OCI-LY3 (cell line): ENCODE results near the gene SERPINI1.

Experiments used
- H2AFZ ChIP-seq: fragments of 200-600, 300-600 bp; shearing (Covaris generic); 2 replicates; pipeline ENCODE4 v1.6.0; 2014; ENCODE audit warnings: antibody characterized with exemption, low read depth, low read length
- H3K27ac ChIP-seq: fragments of 200-600, 300-600 bp; sonication (generic); 2 replicates; pipeline ENCODE4 v1.5.1; 2014; ENCODE audit warnings: mild to moderate bottlenecking, low read length, moderate library complexity, mixed read lengths
- H3K27me3 ChIP-seq: fragments of 200-600, 300-600 bp; sonication (generic); 2 replicates; pipeline ENCODE4 v1.6.1; 2014; ENCODE audit warnings: low read depth, low read length, mixed read lengths
- H3K36me3 ChIP-seq: fragments of 200-600, 300-600 bp; sonication (generic); replicated peaks from 2 replicates; pipeline ENCODE3; 2014; ENCODE audit warnings: low read depth, low read length, mixed read lengths
- H3K4me1 ChIP-seq: fragments of 300-600, 200-600 bp; sonication (generic); 2 replicates; pipeline ENCODE4 v1.6.1; 2014; ENCODE audit warnings: low read length, mixed read lengths
- H3K4me2 ChIP-seq: fragments of 200-600, 300-600 bp; sonication (generic); 2 replicates; pipeline ENCODE4 v1.6.1; 2014; ENCODE audit warnings: low read length, mixed read lengths
- H3K4me3 ChIP-seq: fragments of 300-600, 200-600 bp; sonication (generic); 2 replicates; pipeline ENCODE4 v1.5.1; 2014; ENCODE audit warnings: antibody characterized with exemption, mild to moderate bottlenecking, low read length, moderate library complexity
- H3K79me2 ChIP-seq: fragments of 300-600, 200-600 bp; shearing (Covaris generic); 2 replicates; pipeline ENCODE4 v1.6.1; 2014; ENCODE audit warnings: mild to moderate bottlenecking, low read length, mixed read lengths
- H3K9ac ChIP-seq: fragments of 300-600, 200-600 bp; shearing (Covaris generic); 2 replicates; pipeline ENCODE4 v1.6.0; 2014; ENCODE audit warnings: mild to moderate bottlenecking, low read length, moderate library complexity
- H3K9me3 ChIP-seq: fragments of 200-600, 300-600 bp; shearing (Covaris generic); 2 replicates; pipeline ENCODE4 v1.6.1; 2014; ENCODE audit warnings: low read length, mixed read lengths; ENCODE audit not compliant: insufficient read depth
- H4K20me1 ChIP-seq: fragments of 200-600, 300-600 bp; sonication (generic); 2 replicates; pipeline ENCODE4 v1.6.1; 2016; ENCODE audit warnings: low read length, mixed read lengths; ENCODE audit not compliant: insufficient read depth
- EZH2phosphoT487 ChIP-seq: fragments of 200-600 bp; shearing (Covaris generic); IDR thresholded peaks from 2 replicates; pipeline ENCODE4 v1.6.1; 2018; ENCODE audit warnings: antibody characterized with exemption, mixed run types, low read depth
- TF ChIP-seq, protein P1 (sequence below): fragments of 200-600, 300-600 bp; sonication (generic); IDR thresholded peaks from 2 replicates; pipeline ENCODE4 v1.5.1; 2014; ENCODE audit warnings: antibody characterized with exemption, low read length, low read depth

Gene SERPINI1

DNA sequence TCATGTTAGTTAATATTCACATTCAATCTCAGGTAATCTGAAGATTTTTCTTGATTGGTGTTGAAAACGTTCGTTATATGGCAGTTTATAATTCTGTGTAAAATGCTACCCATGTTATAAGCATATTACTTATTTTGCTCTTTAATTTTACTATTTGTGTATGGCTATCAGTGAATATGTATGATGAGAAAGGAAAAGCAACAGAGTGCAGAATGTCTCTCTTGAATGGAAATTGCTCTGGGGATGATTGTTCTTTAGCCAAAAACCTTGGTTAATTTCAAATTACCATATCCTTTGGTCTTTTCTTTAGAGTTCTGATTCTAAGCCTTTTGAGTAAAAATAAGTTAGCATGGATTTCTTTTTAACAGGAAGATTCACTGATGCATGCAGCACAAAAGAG is 2.5 kb downstream of the SERPINI1 start:
- no peak overlapping the region for H3K4me3 ChIP-seq
- H3K9ac ChIP-seq = no peak overlapping the region
- H3K27ac ChIP-seq = no peak overlapping the region
- no peak overlapping the region for H2AFZ ChIP-seq
- TF ChIP-seq, protein P1, sequence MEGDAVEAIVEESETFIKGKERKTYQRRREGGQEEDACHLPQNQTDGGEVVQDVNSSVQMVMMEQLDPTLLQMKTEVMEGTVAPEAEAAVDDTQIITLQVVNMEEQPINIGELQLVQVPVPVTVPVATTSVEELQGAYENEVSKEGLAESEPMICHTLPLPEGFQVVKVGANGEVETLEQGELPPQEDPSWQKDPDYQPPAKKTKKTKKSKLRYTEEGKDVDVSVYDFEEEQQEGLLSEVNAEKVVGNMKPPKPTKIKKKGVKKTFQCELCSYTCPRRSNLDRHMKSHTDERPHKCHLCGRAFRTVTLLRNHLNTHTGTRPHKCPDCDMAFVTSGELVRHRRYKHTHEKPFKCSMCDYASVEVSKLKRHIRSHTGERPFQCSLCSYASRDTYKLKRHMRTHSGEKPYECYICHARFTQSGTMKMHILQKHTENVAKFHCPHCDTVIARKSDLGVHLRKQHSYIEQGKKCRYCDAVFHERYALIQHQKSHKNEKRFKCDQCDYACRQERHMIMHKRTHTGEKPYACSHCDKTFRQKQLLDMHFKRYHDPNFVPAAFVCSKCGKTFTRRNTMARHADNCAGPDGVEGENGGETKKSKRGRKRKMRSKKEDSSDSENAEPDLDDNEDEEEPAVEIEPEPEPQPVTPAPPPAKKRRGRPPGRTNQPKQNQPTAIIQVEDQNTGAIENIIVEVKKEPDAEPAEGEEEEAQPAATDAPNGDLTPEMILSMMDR = no peak
- TF ChIP-seq EZH2phosphoT487 = no peak
- H3K27me3 ChIP-seq = no peaks in the 10 kb centered on the region; the same call in 1 of the 2 replicates
- no peaks in the 10 kb centered on the region for H3K9me3 ChIP-seq
- no peaks in the 10 kb centered on the region for H3K36me3 ChIP-seq
- peaks cover 14% of the 10 kb centered on the region for H3K4me1 ChIP-seq
- H3K79me2 ChIP-seq = peaks cover 14% of the 10 kb centered on the region
- H3K4me2 ChIP-seq = no peak overlapping the region
- no peaks in the 10 kb centered on the region; the same call in 1 of the 2 replicates for H4K20me1 ChIP-seq

DNA sequence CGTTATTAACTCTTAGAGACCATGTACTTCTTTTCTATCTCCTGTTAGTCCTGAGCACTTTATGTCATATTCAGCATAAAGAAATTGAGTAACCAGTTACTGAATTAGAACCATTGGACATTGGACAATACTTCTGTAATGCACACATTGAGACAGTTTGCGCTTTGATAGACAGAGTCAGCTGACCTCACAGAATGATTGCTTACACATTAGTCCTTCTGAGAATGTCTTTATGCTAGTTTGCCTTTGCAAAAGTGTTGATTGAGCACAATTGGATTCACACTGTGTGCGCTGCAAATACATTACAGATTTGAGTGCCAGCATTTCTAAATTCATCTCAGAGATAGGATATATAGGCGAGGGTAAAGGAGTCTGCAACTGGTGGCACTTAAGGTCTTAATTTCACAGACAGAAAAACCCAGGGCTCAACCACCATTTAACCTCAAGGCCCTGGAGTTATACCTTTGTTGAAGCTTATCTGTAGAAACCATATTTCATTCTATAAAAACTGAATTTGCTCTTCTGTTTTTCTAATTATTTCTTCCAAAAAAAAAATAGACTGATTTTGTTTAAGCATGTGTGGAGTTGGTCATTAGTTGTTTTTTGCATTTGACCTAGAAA is 3.8 kb downstream of the SERPINI1 start:
- Histone ChIP-seq H3K4me1 (peaks cover 8% of the 10 kb centered on the region), H3K27ac (no peak overlapping the region), H3K27me3 (no peaks in the 10 kb centered on the region; the same call in 1 of the 2 replicates), H2AFZ (no peak overlapping the region), H3K9me3 (no peaks in the 10 kb centered on the region), H3K4me3 (no peak overlapping the region), H3K9ac (no peak overlapping the region), H4K20me1 (no peaks in the 10 kb centered on the region), H3K36me3 (no peaks in the 10 kb centered on the region), H3K79me2 (peaks cover under 1% of the 10 kb centered on the region), H3K4me2 (no peak overlapping the region)
- no peak for TF ChIP-seq EZH2phosphoT487
- TF ChIP-seq, protein P1 = no peak

DNA sequence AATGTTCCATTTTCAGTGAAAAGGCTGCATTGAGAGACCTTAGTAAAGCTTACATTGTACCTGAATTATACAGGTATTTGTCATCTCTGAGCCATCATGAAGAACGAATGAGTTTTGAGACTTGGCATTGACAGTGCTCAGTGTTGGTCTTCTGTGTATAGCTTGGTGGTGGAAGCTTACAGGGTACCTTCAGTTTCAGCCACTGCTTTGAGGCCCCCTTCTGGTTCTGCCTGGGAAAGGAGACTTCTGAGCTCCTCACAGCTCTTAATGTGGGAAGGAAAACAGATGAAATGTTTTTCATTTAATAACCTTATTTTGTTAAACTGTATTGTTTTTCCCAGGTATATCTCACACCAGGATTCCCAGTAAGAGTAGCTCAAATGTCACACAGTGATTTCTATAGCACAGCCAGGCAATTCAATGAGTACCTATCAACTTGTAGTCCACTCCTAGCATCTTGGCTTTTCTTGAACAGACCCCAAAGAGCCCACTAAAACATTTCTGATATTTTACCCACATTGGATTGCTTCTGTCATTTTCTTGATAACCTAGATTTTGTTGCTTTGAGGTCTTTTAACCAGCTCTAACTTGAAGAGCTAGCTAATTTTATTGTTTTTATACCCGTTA is 5.6 kb downstream of the SERPINI1 start:
- Histone ChIP-seq H3K4me1 (peaks cover 7% of the 10 kb centered on the region), H3K27me3 (no peaks in the 10 kb centered on the region; the same call in 1 of the 2 replicates), H3K9me3 (no peaks in the 10 kb centered on the region), H2AFZ (no peak overlapping the region), H4K20me1 (no peaks in the 10 kb centered on the region), H3K79me2 (no peaks in the 10 kb centered on the region), H3K36me3 (no peaks in the 10 kb centered on the region), H3K9ac (no peak overlapping the region), H3K4me2 (no peak overlapping the region), H3K4me3 (no peak overlapping the region), H3K27ac (no peak overlapping the region)
- TF ChIP-seq EZH2phosphoT487 = no peak
- TF ChIP-seq, protein P1 = peak; percentile 65

DNA sequence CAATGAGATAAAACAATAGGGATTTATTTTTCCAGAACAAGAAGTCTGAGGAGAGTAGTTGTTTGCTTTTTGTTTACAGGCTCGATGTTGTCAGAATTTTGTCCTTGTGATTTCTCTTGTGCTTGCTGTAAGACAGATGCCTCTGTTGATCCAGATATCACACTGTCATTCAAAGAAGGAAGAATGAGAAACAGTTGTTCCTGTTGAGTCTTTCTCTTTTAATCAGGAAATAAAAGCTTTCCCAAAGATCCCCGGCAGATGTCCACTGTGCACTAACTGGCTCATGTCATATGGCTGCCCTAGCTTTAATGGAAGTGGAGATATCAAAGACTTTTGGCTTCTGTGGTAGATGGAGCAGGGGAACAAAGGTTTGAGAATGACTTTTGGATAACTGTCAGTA is 6.8 kb downstream of the SERPINI1 start:
- no peak overlapping the region for H2AFZ ChIP-seq
- no peaks in the 10 kb centered on the region for H3K36me3 ChIP-seq
- H3K4me1 ChIP-seq = no peaks in the 10 kb centered on the region
- no peaks in the 10 kb centered on the region for H3K9me3 ChIP-seq
- no peak for TF ChIP-seq EZH2phosphoT487
- TF ChIP-seq, protein P1 = no peak
- H3K27ac ChIP-seq = no peak overlapping the region
- no peaks in the 10 kb centered on the region; the same call in 1 of the 2 replicates for H3K27me3 ChIP-seq
- no peak overlapping the region for H3K9ac ChIP-seq
- no peak overlapping the region for H3K4me3 ChIP-seq
- no peaks in the 10 kb centered on the region for H4K20me1 ChIP-seq
- H3K4me2 ChIP-seq = no peak overlapping the region
- no peaks in the 10 kb centered on the region for H3K79me2 ChIP-seq
